ENCODE data around the gene KRTCAP2. TPM values are rescaled to one million over a fixed set of nuclear protein-coding genes. Genes with fewer than 3 reads are reported as not detected.

KRTCAP2 gene
- total and polyA plus RNA-seq, 5 donors from 2014 or later: 122 to 537 (median 498) TPM

DNA sequence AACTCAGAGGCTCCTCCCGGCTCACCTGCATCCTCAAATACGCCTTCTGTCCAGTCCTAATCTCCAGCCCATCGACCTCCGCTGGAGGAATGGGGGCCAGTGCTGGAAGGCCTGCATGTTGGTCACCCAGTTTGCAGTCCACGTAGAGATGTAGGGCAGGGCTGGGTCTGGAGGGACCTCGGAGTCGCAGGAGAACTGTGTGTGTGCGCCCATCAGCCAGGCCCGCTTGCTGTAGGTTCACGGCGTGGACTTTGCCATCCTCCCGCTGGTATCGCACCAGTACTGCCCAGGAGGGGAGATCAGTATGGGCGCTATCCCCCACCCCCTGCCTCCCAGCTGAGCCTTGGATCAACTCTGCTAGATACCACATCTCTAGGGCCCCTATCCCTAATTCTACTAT lies 31.9 kb upstream of the KRTCAP2 start:
- no peak for DNase-seq
- H3K27me3 Mint-ChIP-seq: no peaks in the 10 kb centered on the region
- Histone ChIP-seq H3K4me1 (ENCODE audit: control insufficient read depth, insufficient read depth, low read length, poor library complexity, severe bottlenecking) (peaks cover 27% of the 10 kb centered on the region), H3K36me3 (ENCODE audit: control insufficient read depth, insufficient read depth, low read length) (no peaks in the 10 kb centered on the region), H3K4me3 (ENCODE audit: low read depth, low read length) (no peak overlapping the region), H3K9me3 (ENCODE audit: control insufficient read depth in 2 of 2, low read length in 2 of 2) (no peaks in the 10 kb centered on the region), H3K27me3 (ENCODE audit: control insufficient read depth, insufficient read depth, low read length) (no peaks in the 10 kb centered on the region), H3K27ac (ENCODE audit: insufficient read depth, low read length, poor library complexity, severe bottlenecking) (no peak overlapping the region)
- H3K4me3 Mint-ChIP-seq: no peak overlapping the region
- H3K9me3 Mint-ChIP-seq: no peaks in the 10 kb centered on the region
- peaks cover 5 to 26% (median 17%) of the 10 kb centered on the region in 4 donors for H3K4me1 Mint-ChIP-seq
- ATAC-seq (ENCODE audit: low read depth in 2 of 2): no peak
- H3K36me3 Mint-ChIP-seq: peaks cover 4% of the 10 kb centered on the region
- no peak overlapping the region for H3K27ac Mint-ChIP-seq

DNA sequence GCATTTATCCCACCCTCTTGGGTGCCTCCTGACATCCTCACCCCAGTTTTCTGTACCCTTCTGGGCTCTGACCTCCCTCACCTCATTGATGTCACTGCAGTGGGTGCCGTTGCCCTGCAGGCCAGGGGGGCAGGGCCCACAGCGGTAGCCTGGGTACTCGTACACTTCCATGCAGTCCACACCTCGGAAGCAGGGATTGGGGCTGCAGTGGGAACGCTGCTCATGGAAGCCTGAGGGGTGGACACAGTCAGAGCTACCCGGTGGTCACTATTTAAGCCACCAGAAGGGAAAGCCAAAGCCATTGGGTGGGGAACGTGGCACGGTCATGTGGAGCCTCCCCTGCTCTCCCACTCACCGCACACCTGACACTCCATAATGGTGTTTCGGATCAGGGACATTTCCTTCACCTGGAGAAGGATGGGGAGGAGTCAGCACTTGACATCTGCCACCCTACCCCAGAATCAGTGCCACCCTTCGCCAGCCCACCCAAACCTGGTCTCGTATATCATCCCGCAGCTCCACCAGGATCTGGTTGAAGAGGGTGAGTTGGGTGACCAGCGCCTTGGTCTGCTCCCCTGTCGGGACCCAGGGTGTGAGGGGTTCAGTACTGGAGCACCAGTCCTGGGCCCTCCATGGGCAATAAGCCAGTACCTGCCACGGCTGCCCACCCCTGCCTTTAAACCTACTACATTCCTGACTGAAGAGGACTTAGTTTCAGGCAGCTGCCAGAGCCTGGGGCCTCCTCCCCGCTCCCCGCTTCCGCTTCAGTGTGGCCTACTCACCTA lies 29.8 kb upstream of the KRTCAP2 start:
- no peak overlapping the region for H3K27ac ChIP-seq (ENCODE audit: insufficient read depth, low read length, poor library complexity, severe bottlenecking)
- no peaks in the 10 kb centered on the region for H3K27me3 ChIP-seq (ENCODE audit: control insufficient read depth, insufficient read depth, low read length)
- H3K4me3 ChIP-seq (ENCODE audit: low read depth, low read length): no peak overlapping the region
- Mint-ChIP-seq H3K9me3 (no peaks in the 10 kb centered on the region), H3K27me3 (no peaks in the 10 kb centered on the region), H3K4me1 (peaks cover 0 to 11% (median 10%) of the 10 kb centered on the region in 4 donors), H3K36me3 (peaks cover 7% of the 10 kb centered on the region), H3K4me3 (peak overlapping the region in 1 of 4 donors; percentile 29), H3K27ac (no peak overlapping the region)
- DNase-seq (no peak), ATAC-seq (ENCODE audit: low read depth in 2 of 2) (no peak)
- no peaks in the 10 kb centered on the region for H3K36me3 ChIP-seq (ENCODE audit: control insufficient read depth, insufficient read depth, low read length)
- H3K4me1 ChIP-seq (ENCODE audit: control insufficient read depth, insufficient read depth, low read length, poor library complexity, severe bottlenecking): peaks cover 11% of the 10 kb centered on the region
- no peaks in the 10 kb centered on the region for H3K9me3 ChIP-seq (ENCODE audit: control insufficient read depth in 2 of 2, low read length in 2 of 2)

DNA sequence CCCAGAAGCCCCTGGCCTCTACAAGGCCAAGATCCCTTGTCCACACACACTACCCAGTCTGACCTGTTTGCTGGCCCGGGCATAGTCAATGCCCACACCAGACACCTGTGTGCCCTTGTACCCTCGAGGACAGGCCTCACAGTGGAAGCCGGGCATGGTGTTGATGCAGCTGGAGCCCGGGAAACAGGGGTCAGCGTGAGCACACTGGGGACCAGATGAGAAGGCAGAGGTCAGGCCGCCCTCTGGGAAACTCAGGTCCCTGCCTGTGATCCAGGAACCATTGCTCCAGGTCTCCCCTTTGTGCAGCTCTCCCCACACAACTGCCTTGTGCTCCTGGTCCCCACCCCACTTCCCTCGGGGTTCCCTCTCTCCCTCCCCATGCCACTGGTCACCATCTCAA lies 29.1 kb upstream of the KRTCAP2 start:
- H3K27me3 ChIP-seq (ENCODE audit: control insufficient read depth, insufficient read depth, low read length): no peaks in the 10 kb centered on the region
- Mint-ChIP-seq H3K36me3 (peaks cover 7% of the 10 kb centered on the region), H3K27me3 (no peaks in the 10 kb centered on the region), H3K4me3 (no peak overlapping the region), H3K9me3 (no peaks in the 10 kb centered on the region), H3K27ac (no peak overlapping the region), H3K4me1 (peaks cover 0 to 11% (median 6%) of the 10 kb centered on the region in 4 donors)
- no peaks in the 10 kb centered on the region for H3K9me3 ChIP-seq (ENCODE audit: control insufficient read depth in 2 of 2, low read length in 2 of 2)
- DNase-seq: no peak
- no peak overlapping the region for H3K4me3 ChIP-seq (ENCODE audit: low read depth, low read length)
- no peaks in the 10 kb centered on the region for H3K36me3 ChIP-seq (ENCODE audit: control insufficient read depth, insufficient read depth, low read length)
- ATAC-seq (ENCODE audit: low read depth in 2 of 2): no peak
- no peak overlapping the region for H3K27ac ChIP-seq (ENCODE audit: insufficient read depth, low read length, poor library complexity, severe bottlenecking)
- peaks cover 4% of the 10 kb centered on the region for H3K4me1 ChIP-seq (ENCODE audit: control insufficient read depth, insufficient read depth, low read length, poor library complexity, severe bottlenecking)

DNA sequence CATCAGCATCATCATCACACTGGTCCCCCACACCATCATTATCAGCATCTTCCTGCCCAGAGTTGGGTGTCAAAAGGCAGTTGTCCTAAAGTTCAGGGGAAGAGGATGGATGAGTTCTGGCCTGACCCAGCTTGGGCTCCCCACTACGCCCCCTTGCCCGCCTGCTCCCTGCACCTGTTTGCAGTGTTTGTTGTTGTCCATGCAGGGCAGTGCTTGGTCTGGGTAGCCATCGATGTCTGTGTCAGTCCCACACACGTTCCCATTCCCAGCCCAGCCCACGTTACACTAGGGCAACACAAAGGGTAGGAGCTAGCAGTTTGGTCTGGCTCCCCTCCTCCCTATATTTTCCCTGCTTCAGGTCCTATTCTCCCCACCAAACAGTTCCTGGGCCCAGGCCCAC lies 27.8 kb upstream of the KRTCAP2 start:
- Histone ChIP-seq H3K27me3 (ENCODE audit: control insufficient read depth, insufficient read depth, low read length) (no peaks in the 10 kb centered on the region), H3K27ac (ENCODE audit: insufficient read depth, low read length, poor library complexity, severe bottlenecking) (no peak overlapping the region), H3K4me1 (ENCODE audit: control insufficient read depth, insufficient read depth, low read length, poor library complexity, severe bottlenecking) (no peaks in the 10 kb centered on the region), H3K4me3 (ENCODE audit: low read depth, low read length) (no peak overlapping the region), H3K9me3 (ENCODE audit: control insufficient read depth in 2 of 2, low read length in 2 of 2) (no peaks in the 10 kb centered on the region), H3K36me3 (ENCODE audit: control insufficient read depth, insufficient read depth, low read length) (no peaks in the 10 kb centered on the region)
- Mint-ChIP-seq H3K27ac (no peak overlapping the region), H3K36me3 (peaks cover 7% of the 10 kb centered on the region), H3K4me3 (no peak overlapping the region), H3K9me3 (no peaks in the 10 kb centered on the region), H3K27me3 (no peaks in the 10 kb centered on the region), H3K4me1 (peaks cover 0 to 6% (median under 1%) of the 10 kb centered on the region in 4 donors)
- DNase-seq: no peak
- ATAC-seq (ENCODE audit: low read depth in 2 of 2): no peak

DNA sequence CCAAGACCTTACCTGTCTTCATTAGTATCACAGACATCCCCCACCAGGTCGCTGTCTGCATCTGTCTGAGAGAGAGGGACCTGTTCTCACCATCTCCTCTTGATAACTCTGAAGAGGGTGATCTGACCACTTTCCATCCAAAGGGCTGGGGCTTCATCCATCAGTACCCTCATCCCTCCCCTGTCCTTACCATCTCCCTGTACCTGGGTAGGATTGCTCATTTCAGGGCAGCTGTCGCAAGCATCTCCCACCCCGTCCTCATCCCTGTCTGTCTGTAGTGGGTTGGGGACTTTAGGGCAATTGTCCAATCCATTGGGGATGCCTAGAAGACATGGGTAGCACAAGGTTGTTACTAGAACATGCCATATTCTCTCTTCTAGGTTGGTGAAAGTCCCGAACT lies 26.7 kb upstream of the KRTCAP2 start:
- Histone ChIP-seq H3K4me3 (ENCODE audit: low read depth, low read length) (no peak overlapping the region), H3K27ac (ENCODE audit: insufficient read depth, low read length, poor library complexity, severe bottlenecking) (no peak overlapping the region), H3K36me3 (ENCODE audit: control insufficient read depth, insufficient read depth, low read length) (no peaks in the 10 kb centered on the region), H3K9me3 (ENCODE audit: control insufficient read depth in 2 of 2, low read length in 2 of 2) (no peaks in the 10 kb centered on the region), H3K27me3 (ENCODE audit: control insufficient read depth, insufficient read depth, low read length) (no peaks in the 10 kb centered on the region), H3K4me1 (ENCODE audit: control insufficient read depth, insufficient read depth, low read length, poor library complexity, severe bottlenecking) (peaks cover 7% of the 10 kb centered on the region)
- peaks cover 7% of the 10 kb centered on the region for H3K36me3 Mint-ChIP-seq
- no peaks in the 10 kb centered on the region for H3K9me3 Mint-ChIP-seq
- no peaks in the 10 kb centered on the region for H3K27me3 Mint-ChIP-seq
- H3K27ac Mint-ChIP-seq: peak overlapping the region in 2 of 3 donors; percentile 46 to 67
- peak overlapping the region in 1 of 4 donors; percentile 54 for H3K4me3 Mint-ChIP-seq
- ATAC-seq (ENCODE audit: low read depth in 2 of 2) (no peak), DNase-seq (no peak)
- peaks cover 0 to 12% (median 5%) of the 10 kb centered on the region in 4 donors for H3K4me1 Mint-ChIP-seq

DNA sequence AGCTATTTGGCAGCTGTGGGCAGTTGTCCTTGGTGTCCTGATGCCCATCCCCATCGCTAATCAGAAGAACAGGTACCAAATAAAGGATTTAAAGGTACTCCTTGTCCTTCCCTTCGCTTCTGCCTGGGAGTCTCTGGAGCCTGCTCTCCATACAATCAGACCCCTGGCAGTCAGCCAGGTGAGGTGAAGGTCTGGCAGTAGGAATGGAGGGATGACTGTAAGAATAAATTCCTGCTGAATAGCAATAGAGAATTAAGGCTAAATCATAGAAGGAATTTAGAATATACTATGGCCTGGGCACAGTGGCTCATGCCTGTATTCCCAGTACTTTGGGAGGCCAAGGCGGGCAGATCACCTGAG lies 25.4 kb upstream of the KRTCAP2 start:
- Histone ChIP-seq H3K36me3 (ENCODE audit: control insufficient read depth, insufficient read depth, low read length) (no peaks in the 10 kb centered on the region), H3K4me3 (ENCODE audit: low read depth, low read length) (no peak overlapping the region), H3K4me1 (ENCODE audit: control insufficient read depth, insufficient read depth, low read length, poor library complexity, severe bottlenecking) (peaks cover 19% of the 10 kb centered on the region), H3K27me3 (ENCODE audit: control insufficient read depth, insufficient read depth, low read length) (no peaks in the 10 kb centered on the region), H3K27ac (ENCODE audit: insufficient read depth, low read length, poor library complexity, severe bottlenecking) (no peak overlapping the region), H3K9me3 (ENCODE audit: control insufficient read depth in 2 of 2, low read length in 2 of 2) (no peaks in the 10 kb centered on the region)
- H3K27me3 Mint-ChIP-seq: no peaks in the 10 kb centered on the region
- H3K4me1 Mint-ChIP-seq: peaks cover 0 to 24% (median 12%) of the 10 kb centered on the region in 4 donors
- no peak for ATAC-seq (ENCODE audit: low read depth in 2 of 2)
- no peak overlapping the region for H3K27ac Mint-ChIP-seq
- H3K36me3 Mint-ChIP-seq: peaks cover 7% of the 10 kb centered on the region
- peak overlapping the region in 2 of 4 donors; percentile 7 to 43 for H3K4me3 Mint-ChIP-seq
- DNase-seq: no peak
- peaks cover 0 to 1% (median 0%) of the 10 kb centered on the region in 7 donors for H3K9me3 Mint-ChIP-seq

DNA sequence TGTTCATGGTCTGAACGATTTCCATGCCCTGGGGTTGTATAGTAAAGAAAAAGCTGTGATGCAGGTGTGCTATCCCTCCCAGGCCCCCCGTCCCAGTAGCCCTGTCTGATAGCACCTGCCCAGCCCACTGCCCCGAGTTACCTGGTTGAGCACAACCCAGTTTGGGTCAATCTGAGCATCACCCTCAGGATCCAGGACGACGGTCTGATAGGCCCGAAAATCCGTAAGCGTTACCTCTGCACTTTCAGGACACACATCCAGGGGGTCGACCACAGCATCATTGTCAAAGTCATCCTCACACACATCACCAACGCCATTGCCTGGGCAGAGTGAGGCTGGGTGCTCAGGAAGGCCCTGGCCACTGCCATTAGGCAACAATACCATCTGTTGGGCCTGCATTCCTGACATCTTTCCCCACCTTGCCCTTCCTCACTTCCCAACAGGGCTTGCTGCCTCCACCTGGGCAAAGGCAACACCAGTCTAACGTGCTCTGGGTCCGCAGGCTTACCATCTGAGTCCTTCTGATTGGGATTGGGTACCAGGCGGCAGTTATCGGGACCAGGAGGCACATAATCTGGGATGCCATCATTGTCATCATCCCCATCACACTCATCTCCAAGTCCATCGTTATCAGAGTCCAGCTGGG lies 24.9 kb upstream of the KRTCAP2 start:
- ATAC-seq (ENCODE audit: low read depth in 2 of 2): no peak
- Mint-ChIP-seq H3K27ac (peak overlapping the region in 1 of 3 donors; percentile 42), H3K4me3 (peak overlapping the region in 3 of 4 donors; percentile 36 to 88 (median 43))

More for the DNA sequence above, 24.9 kb upstream of the KRTCAP2 start:
- Mint-ChIP-seq H3K9me3 (peaks cover 0 to 2% (median 0%) of the 10 kb centered on the region in 7 donors), H3K36me3 (peaks cover 7% of the 10 kb centered on the region), H3K4me1 (peaks cover 0 to 29% (median 15%) of the 10 kb centered on the region in 4 donors), H3K27me3 (no peaks in the 10 kb centered on the region)
- no peaks in the 10 kb centered on the region for H3K9me3 ChIP-seq (ENCODE audit: control insufficient read depth in 2 of 2, low read length in 2 of 2)
- DNase-seq: no peak
- H3K4me1 ChIP-seq (ENCODE audit: control insufficient read depth, insufficient read depth, low read length, poor library complexity, severe bottlenecking): peaks cover 24% of the 10 kb centered on the region
- no peaks in the 10 kb centered on the region for H3K36me3 ChIP-seq (ENCODE audit: control insufficient read depth, insufficient read depth, low read length)
- no peak overlapping the region for H3K4me3 ChIP-seq (ENCODE audit: low read depth, low read length)
- no peak overlapping the region for H3K27ac ChIP-seq (ENCODE audit: insufficient read depth, low read length, poor library complexity, severe bottlenecking)
- no peaks in the 10 kb centered on the region for H3K27me3 ChIP-seq (ENCODE audit: control insufficient read depth, insufficient read depth, low read length)
